HEK293 (cell line): ENCODE results near the gene MID1IP1.

Experiments
- CTCF ChIA-PET: fragments of 350-600 bp; formaldehyde crosslinking; extraction: SDS; loops from one replicate; lab custom pipeline; 2021; ENCODE audit warnings: antibody characterized with exemption; lab: Yijun Ruan, JAX
- POLR2A ChIA-PET: fragments of 300-600 bp; formaldehyde crosslinking; extraction: SDS; loops from one replicate; lab custom pipeline; 2020; ENCODE audit warnings: antibody characterized with exemption, inconsistent platforms; lab: Yijun Ruan, JAX
- H3K27ac ChIP-seq: fragments of 200-500 bp; sonication (Bioruptor generic); 2 replicates; pipeline ENCODE4 v1.5.1; 2014; ENCODE audit warnings: low read depth, low read length, control low read depth, inconsistent platforms; ENCODE audit errors: extremely low read depth
- H3K36me3 ChIP-seq, 2 experiments: fragments of 200-500 bp in 1 of 2; sonication (Bioruptor generic) in 1 of 2; 1 replicate in 1 of 2; 2 replicates in 1 of 2; pipeline ENCODE4 v1.5.1; 2014 to 2017; ENCODE audit warnings: inconsistent platforms in 2 of 2, low read length in 2 of 2; ENCODE audit not compliant: control insufficient read depth in 2 of 2, insufficient read depth in 1 of 2
- H3K4me1 ChIP-seq: fragments of 200-500 bp; sonication (Bioruptor generic); 2 replicates; pipeline ENCODE4 v1.5.1; 2014; ENCODE audit warnings: mild to moderate bottlenecking, low read length, inconsistent platforms; ENCODE audit not compliant: control insufficient read depth, insufficient read depth
- H3K4me3 ChIP-seq: 2 replicates; pipeline ENCODE4 v1.5.1; 2011; ENCODE audit warnings: low read depth, mild to moderate bottlenecking, control low read depth, low read length, moderate library complexity
- H3K9me3 ChIP-seq: fragments of 200-500 bp; sonication (Bioruptor generic); 2 replicates; pipeline ENCODE4 v1.5.1; 2014; ENCODE audit warnings: low read depth, low read length, inconsistent platforms; ENCODE audit not compliant: control insufficient read depth, insufficient read depth
- EGR2 ChIP-seq: fragments of 450-650 bp; formaldehyde crosslinking; IDR thresholded peaks from 2 replicates; pipeline ENCODE4 v1.5.1; 2016; ENCODE audit warnings: low read depth, missing biosample characterization, missing genetic modification characterization
- KLF16 ChIP-seq: fragments of 450-650 bp; formaldehyde crosslinking; IDR thresholded peaks from 2 replicates; pipeline ENCODE4 v1.5.1; 2017; ENCODE audit warnings: missing biosample characterization, missing genetic modification characterization
- MEIS1 ChIP-seq: sonication (generic); formaldehyde crosslinking; IDR thresholded peaks from 2 replicates; pipeline ENCODE4 v1.8.1; 2022; ENCODE audit warnings: missing genetic modification reagents, mild to moderate bottlenecking, borderline replicate concordance
- SCRT1 ChIP-seq: fragments of 450-650 bp; formaldehyde crosslinking; IDR thresholded peaks from 2 replicates; pipeline ENCODE4 v1.5.1; 2016; ENCODE audit warnings: missing biosample characterization, missing genetic modification characterization, borderline replicate concordance
- YY1 ChIP-seq: fragments of 450-650 bp; formaldehyde crosslinking; IDR thresholded peaks from 2 replicates; pipeline ENCODE4 v1.5.1; 2018; ENCODE audit warnings: missing biosample characterization, missing genetic modification characterization
- ZNF114 ChIP-seq: fragments of 450-650 bp; formaldehyde crosslinking; IDR thresholded peaks from 2 replicates; pipeline ENCODE4 v1.5.0; 2017; ENCODE audit warnings: missing biosample characterization, missing genetic modification characterization
- ZNF140 ChIP-seq: fragments of 450-650 bp; formaldehyde crosslinking; IDR thresholded peaks from 2 replicates; pipeline ENCODE4 v1.5.1; 2016; ENCODE audit warnings: missing biosample characterization, missing genetic modification characterization
- ZNF146 ChIP-seq: fragments of 450-650 bp; formaldehyde crosslinking; IDR thresholded peaks from 2 replicates; pipeline ENCODE4 v1.5.1; 2016; ENCODE audit warnings: missing biosample characterization, missing genetic modification characterization
- ZNF2 ChIP-seq: fragments of 450-650 bp; formaldehyde crosslinking; IDR thresholded peaks from 2 replicates; pipeline ENCODE4 v1.5.1; 2016; ENCODE audit warnings: missing biosample characterization, missing genetic modification characterization
- ZNF24 ChIP-seq: fragments of 450-650 bp; formaldehyde crosslinking; IDR thresholded peaks from 2 replicates; pipeline ENCODE4 v1.5.1; 2016; ENCODE audit warnings: missing biosample characterization, missing genetic modification characterization
- ZNF391 ChIP-seq: fragments of 450-650 bp; formaldehyde crosslinking; IDR thresholded peaks from 2 replicates; pipeline ENCODE4 v1.5.1; 2016; ENCODE audit warnings: low read depth, missing biosample characterization, missing genetic modification characterization, borderline replicate concordance
- ZNF404 ChIP-seq: fragments of 450-650 bp; formaldehyde crosslinking; IDR thresholded peaks from 2 replicates; pipeline ENCODE4 v1.5.1; 2017; ENCODE audit warnings: missing biosample characterization, missing genetic modification characterization
- ZNF514 ChIP-seq: fragments of 450-650 bp; formaldehyde crosslinking; IDR thresholded peaks from 2 replicates; pipeline ENCODE4 v1.5.1; 2016; ENCODE audit warnings: missing biosample characterization, missing genetic modification characterization
- ZNF585B ChIP-seq: fragments of 450-650 bp; formaldehyde crosslinking; IDR thresholded peaks from 2 replicates; pipeline ENCODE4 v1.5.1; 2016; ENCODE audit warnings: missing biosample characterization, missing genetic modification characterization
- ZNF624 ChIP-seq: fragments of 450-650 bp; formaldehyde crosslinking; IDR thresholded peaks from 2 replicates; pipeline ENCODE4 v1.5.1; 2017; ENCODE audit warnings: missing biosample characterization, missing genetic modification characterization
- ZNF660 ChIP-seq: fragments of 450-650 bp; IDR thresholded peaks from 2 replicates; pipeline ENCODE4 v1.5.1; 2018; ENCODE audit warnings: missing biosample characterization, mild to moderate bottlenecking, missing genetic modification characterization
- ZNF701 ChIP-seq: fragments of 450-650 bp; formaldehyde crosslinking; IDR thresholded peaks from 2 replicates; pipeline ENCODE4 v1.5.1; 2016; ENCODE audit warnings: missing biosample characterization, missing genetic modification characterization
- ZNF791 ChIP-seq: fragments of 450-650 bp; formaldehyde crosslinking; IDR thresholded peaks from 2 replicates; pipeline ENCODE4 v1.5.1; 2016; ENCODE audit warnings: missing biosample characterization, missing genetic modification characterization
- ZNF792 ChIP-seq: fragments of 450-650 bp; formaldehyde crosslinking; IDR thresholded peaks from 2 replicates; pipeline ENCODE4 v1.5.1; 2016; ENCODE audit warnings: missing biosample characterization, missing genetic modification characterization
- ZSCAN30 ChIP-seq: fragments of 450-650 bp; IDR thresholded peaks from 2 replicates; pipeline ENCODE4 v1.5.1; 2018; ENCODE audit warnings: missing biosample characterization, mild to moderate bottlenecking, missing genetic modification characterization, moderate library complexity
- ZXDB ChIP-seq: fragments of 450-650 bp; formaldehyde crosslinking; IDR thresholded peaks from 2 replicates; pipeline ENCODE4 v1.5.1; 2016; ENCODE audit warnings: missing biosample characterization, missing genetic modification characterization
- TF ChIP-seq, protein P1 (sequence below): IDR thresholded peaks from 2 replicates; pipeline ENCODE4 v1.6.1; 2011; ENCODE audit warnings: mild to moderate bottlenecking, low read depth, low read length, borderline replicate concordance
- TF ChIP-seq, protein P2 (sequence below): fragments of 450-650 bp; formaldehyde crosslinking; IDR thresholded peaks from 2 replicates; pipeline ENCODE4 v1.5.1; 2016; ENCODE audit warnings: missing biosample characterization, missing genetic modification characterization
- TF ChIP-seq, protein P3 (sequence below): fragments of 450-650 bp; formaldehyde crosslinking; conservative IDR thresholded peaks from 2 replicates; pipeline ENCODE4 v1.5.1; 2016; ENCODE audit warnings: low read depth, missing biosample characterization, missing genetic modification characterization
- TF ChIP-seq, protein P4 (sequence below): fragments of 450-650 bp; IDR thresholded peaks from 2 replicates; pipeline ENCODE4 v1.5.1; 2018; ENCODE audit warnings: missing biosample characterization, mild to moderate bottlenecking, missing genetic modification characterization
- TF ChIP-seq, protein P5 (sequence below): fragments of 450-650 bp; formaldehyde crosslinking; IDR thresholded peaks from 2 replicates; pipeline ENCODE4 v1.5.1; 2016; ENCODE audit warnings: missing biosample characterization, missing genetic modification characterization

MID1IP1 gene

DNA sequence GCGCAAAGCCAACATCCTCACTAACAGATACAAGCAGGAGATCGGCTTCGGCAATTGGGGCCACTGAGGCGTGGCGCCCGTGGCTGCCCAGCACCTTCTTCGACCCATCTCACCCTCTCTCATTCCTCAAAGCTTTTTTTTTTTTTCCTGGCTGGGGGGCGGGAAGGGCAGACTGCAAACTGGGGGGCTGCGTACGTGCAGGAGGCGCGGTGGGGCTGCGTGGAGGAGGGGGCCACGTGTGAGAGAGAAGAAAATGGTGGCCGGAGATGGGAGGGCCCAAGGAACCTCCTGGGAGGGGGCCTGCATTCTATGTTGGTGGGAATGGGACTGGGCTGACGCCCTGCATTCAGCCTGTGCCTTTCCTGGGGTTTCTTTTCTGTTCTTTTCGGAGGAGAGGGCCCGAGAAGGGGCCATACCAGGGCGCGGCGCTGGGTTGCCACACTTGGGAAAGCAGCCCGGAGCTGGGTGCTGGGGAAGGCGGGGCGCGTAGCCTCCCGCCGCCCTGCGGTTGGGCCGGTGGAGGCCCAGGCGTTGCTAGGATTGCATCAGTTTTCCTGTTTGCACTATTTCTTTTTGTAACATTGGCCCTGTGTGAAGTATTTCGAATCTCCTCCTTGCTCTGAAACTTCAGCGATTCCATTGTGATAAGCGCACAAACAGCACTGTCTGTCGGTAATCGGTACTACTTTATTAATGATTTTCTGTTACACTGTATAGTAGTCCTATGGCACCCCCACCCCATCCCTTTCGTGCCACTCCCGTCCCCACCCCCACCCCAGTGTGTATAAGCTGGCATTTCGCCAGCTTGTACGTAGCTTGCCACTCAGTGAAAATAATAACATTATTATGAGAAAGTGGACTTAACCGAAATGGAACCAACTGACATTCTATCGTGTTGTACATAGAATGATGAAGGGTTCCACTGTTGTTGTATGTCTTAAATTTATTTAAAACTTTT is 4.5 kb downstream of the MID1IP1 start:
- ChIA-PET CTCF (interaction anchor here (1.1 kb wide), 1 partner anchor 182 kb away, joined by 3 read pairs; no protein-coding TSS in a partner anchor), POLR2A (interaction anchor here (0.6 kb wide), 2 partner anchors 81 to 532 kb away, joined by 3 read pairs; no protein-coding TSS in a partner anchor)
- Histone ChIP-seq H3K4me1 (no peaks in the 10 kb centered on the region), H3K27ac (peak overlapping the region; percentile 69), H3K36me3 (peaks cover 0 to 13% of the 10 kb centered on the region in 2 experiments; a peak in 1 of 3 replicates), H3K4me3 (peak overlapping the region; percentile 62), H3K9me3 (no peaks in the 10 kb centered on the region)
- TF ChIP-seq MEIS1 (CRISPR knock-in tag), result no peak
- no peak for TF ChIP-seq ZNF404 (tag by site-specific recombination)
- TF ChIP-seq ZNF701 (tag by site-specific recombination), result no peak
- TF ChIP-seq, protein P1, sequence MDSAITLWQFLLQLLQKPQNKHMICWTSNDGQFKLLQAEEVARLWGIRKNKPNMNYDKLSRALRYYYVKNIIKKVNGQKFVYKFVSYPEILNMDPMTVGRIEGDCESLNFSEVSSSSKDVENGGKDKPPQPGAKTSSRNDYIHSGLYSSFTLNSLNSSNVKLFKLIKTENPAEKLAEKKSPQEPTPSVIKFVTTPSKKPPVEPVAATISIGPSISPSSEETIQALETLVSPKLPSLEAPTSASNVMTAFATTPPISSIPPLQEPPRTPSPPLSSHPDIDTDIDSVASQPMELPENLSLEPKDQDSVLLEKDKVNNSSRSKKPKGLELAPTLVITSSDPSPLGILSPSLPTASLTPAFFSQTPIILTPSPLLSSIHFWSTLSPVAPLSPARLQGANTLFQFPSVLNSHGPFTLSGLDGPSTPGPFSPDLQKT, result no peak
- no peak for TF ChIP-seq ZNF146 (tag by site-specific recombination)
- TF ChIP-seq ZNF585B (tag by site-specific recombination), result no peak
- no peak for TF ChIP-seq ZNF514 (tag by site-specific recombination)
- TF ChIP-seq, protein P2, sequence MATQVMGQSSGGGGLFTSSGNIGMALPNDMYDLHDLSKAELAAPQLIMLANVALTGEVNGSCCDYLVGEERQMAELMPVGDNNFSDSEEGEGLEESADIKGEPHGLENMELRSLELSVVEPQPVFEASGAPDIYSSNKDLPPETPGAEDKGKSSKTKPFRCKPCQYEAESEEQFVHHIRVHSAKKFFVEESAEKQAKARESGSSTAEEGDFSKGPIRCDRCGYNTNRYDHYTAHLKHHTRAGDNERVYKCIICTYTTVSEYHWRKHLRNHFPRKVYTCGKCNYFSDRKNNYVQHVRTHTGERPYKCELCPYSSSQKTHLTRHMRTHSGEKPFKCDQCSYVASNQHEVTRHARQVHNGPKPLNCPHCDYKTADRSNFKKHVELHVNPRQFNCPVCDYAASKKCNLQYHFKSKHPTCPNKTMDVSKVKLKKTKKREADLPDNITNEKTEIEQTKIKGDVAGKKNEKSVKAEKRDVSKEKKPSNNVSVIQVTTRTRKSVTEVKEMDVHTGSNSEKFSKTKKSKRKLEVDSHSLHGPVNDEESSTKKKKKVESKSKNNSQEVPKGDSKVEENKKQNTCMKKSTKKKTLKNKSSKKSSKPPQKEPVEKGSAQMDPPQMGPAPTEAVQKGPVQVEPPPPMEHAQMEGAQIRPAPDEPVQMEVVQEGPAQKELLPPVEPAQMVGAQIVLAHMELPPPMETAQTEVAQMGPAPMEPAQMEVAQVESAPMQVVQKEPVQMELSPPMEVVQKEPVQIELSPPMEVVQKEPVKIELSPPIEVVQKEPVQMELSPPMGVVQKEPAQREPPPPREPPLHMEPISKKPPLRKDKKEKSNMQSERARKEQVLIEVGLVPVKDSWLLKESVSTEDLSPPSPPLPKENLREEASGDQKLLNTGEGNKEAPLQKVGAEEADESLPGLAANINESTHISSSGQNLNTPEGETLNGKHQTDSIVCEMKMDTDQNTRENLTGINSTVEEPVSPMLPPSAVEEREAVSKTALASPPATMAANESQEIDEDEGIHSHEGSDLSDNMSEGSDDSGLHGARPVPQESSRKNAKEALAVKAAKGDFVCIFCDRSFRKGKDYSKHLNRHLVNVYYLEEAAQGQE, result no peak
- TF ChIP-seq ZSCAN30 (tag by site-specific recombination), result no peak
- TF ChIP-seq, protein P3, sequence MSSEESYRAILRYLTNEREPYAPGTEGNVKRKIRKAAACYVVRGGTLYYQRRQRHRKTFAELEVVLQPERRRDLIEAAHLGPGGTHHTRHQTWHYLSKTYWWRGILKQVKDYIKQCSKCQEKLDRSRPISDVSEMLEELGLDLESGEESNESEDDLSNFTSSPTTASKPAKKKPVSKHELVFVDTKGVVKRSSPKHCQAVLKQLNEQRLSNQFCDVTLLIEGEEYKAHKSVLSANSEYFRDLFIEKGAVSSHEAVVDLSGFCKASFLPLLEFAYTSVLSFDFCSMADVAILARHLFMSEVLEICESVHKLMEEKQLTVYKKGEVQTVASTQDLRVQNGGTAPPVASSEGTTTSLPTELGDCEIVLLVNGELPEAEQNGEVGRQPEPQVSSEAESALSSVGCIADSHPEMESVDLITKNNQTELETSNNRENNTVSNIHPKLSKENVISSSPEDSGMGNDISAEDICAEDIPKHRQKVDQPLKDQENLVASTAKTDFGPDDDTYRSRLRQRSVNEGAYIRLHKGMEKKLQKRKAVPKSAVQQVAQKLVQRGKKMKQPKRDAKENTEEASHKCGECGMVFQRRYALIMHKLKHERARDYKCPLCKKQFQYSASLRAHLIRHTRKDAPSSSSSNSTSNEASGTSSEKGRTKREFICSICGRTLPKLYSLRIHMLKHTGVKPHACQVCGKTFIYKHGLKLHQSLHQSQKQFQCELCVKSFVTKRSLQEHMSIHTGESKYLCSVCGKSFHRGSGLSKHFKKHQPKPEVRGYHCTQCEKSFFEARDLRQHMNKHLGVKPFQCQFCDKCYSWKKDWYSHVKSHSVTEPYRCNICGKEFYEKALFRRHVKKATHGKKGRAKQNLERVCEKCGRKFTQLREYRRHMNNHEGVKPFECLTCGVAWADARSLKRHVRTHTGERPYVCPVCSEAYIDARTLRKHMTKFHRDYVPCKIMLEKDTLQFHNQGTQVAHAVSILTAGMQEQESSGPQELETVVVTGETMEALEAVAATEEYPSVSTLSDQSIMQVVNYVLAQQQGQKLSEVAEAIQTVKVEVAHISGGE (tag by site-specific recombination), result no peak
- TF ChIP-seq SCRT1 (tag by site-specific recombination), result no peak
- TF ChIP-seq ZNF791, result no peak
- TF ChIP-seq ZNF24 (tag by site-specific recombination), result no peak
- TF ChIP-seq, protein P4, sequence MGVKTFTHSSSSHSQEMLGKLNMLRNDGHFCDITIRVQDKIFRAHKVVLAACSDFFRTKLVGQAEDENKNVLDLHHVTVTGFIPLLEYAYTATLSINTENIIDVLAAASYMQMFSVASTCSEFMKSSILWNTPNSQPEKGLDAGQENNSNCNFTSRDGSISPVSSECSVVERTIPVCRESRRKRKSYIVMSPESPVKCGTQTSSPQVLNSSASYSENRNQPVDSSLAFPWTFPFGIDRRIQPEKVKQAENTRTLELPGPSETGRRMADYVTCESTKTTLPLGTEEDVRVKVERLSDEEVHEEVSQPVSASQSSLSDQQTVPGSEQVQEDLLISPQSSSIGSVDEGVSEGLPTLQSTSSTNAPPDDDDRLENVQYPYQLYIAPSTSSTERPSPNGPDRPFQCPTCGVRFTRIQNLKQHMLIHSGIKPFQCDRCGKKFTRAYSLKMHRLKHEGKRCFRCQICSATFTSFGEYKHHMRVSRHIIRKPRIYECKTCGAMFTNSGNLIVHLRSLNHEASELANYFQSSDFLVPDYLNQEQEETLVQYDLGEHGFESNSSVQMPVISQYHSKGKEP (tag by site-specific recombination), result no peak
- TF ChIP-seq ZNF792 (tag by site-specific recombination), result no peak
- TF ChIP-seq ZNF624 (tag by site-specific recombination), result no peak
- TF ChIP-seq KLF16, result no peak
- TF ChIP-seq, protein P5, sequence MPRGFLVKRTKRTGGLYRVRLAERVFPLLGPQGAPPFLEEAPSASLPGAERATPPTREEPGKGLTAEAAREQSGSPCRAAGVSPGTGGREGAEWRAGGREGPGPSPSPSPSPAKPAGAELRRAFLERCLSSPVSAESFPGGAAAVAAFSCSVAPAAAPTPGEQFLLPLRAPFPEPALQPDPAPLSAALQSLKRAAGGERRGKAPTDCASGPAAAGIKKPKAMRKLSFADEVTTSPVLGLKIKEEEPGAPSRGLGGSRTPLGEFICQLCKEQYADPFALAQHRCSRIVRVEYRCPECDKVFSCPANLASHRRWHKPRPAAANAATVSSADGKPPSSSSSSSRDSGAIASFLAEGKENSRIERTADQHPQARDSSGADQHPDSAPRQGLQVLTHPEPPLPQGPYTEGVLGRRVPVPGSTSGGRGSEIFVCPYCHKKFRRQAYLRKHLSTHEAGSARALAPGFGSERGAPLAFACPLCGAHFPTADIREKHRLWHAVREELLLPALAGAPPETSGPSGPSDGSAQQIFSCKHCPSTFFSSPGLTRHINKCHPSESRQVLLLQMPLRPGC (tag by site-specific recombination), result no peak
- TF ChIP-seq YY1 (tag by site-specific recombination), result no peak
- TF ChIP-seq ZNF2 (tag by site-specific recombination), result no peak
- peak; percentile 31; the same call in 1 of the 2 replicates for TF ChIP-seq ZXDB
- TF ChIP-seq ZNF114, result no peak
- no peak for TF ChIP-seq ZNF391 (tag by site-specific recombination)
- TF ChIP-seq ZNF140, result no peak
- TF ChIP-seq EGR2 (tag by site-specific recombination), result no peak
- TF ChIP-seq ZNF660 (tag by site-specific recombination), result peak; percentile 18; the same call in 1 of the 2 replicates
